Astrocyte of the spinal cord (primary cell): ENCODE measurements around the gene PKNOX2.

Source experiments
- DNase-seq: peaks from one replicate; pipeline ENCODE4 v3.0.0; 2011; ENCODE audit warnings: low read depth, low spot score
- H3K4me3 ChIP-seq: 2 replicates; pipeline ENCODE4 v1.5.1; 2011; ENCODE audit warnings: low read depth, mild to moderate bottlenecking, low read length, moderate library complexity
- CTCF ChIP-seq: IDR thresholded peaks from 2 replicates; pipeline ENCODE4 v1.5.1; 2012; ENCODE audit warnings: low read depth, mild to moderate bottlenecking, low read length, inconsistent platforms
- in situ Hi-C: cut with HindIII; loops from 2 replicates; pipeline ENCODE4 v1.10.0; 2017; ENCODE audit warnings: low sequenced_read_pairs

Gene PKNOX2

GRCh38 chr11:125228993-125229392 lies 64.4 kb downstream of the PKNOX2 start:
- TF ChIP-seq CTCF = no peak
- DNase-seq = no peak
- in situ Hi-C loops = no loop called here
- H3K4me3 ChIP-seq = no peak overlapping the region

- no peak for DNase-seq
- H3K4me3 ChIP-seq = no peak overlapping the region
- no peak for TF ChIP-seq CTCF
- in situ Hi-C loops = no loop called here
Observed at GRCh38 chr11:125229916-125230315, 65.4 kb downstream of the PKNOX2 start.

- no peak overlapping the region for H3K4me3 ChIP-seq
- DNase-seq = no peak
- in situ Hi-C loops = no loop called here
- no peak for TF ChIP-seq CTCF
Observed at GRCh38 chr11:125233116-125233515, 68.6 kb downstream of the PKNOX2 start.

- no peak overlapping the region for H3K4me3 ChIP-seq
- DNase-seq = no peak
- no peak for TF ChIP-seq CTCF
- in situ Hi-C loops = no loop called here
Observed at GRCh38 chr11:125233736-125234275, 69.3 kb downstream of the PKNOX2 start.

- in situ Hi-C loops = no loop called here
- TF ChIP-seq CTCF = no peak
- DNase-seq = no peak
- H3K4me3 ChIP-seq = no peak overlapping the region
Observed at GRCh38 chr11:125235071-125235471, 70.5 kb downstream of the PKNOX2 start.

GRCh38 chr11:125236072-125236825 lies 71.7 kb downstream of the PKNOX2 start:
- TF ChIP-seq CTCF = no peak
- no peak for DNase-seq
- in situ Hi-C loops = no loop called here
- H3K4me3 ChIP-seq = no peak overlapping the region
